NCI-H524 treated with DMSO at 0.1 percent for 48 hours (cell line): ENCODE measurements around the gene MOSPD3.
"Not testable (repeated sequence)": the region's sequence is repeated elsewhere in the genome, so short reads cannot be mapped to it uniquely, and the experiment has no call there.

Experiments used
- DNase-seq: peaks from one replicate; lab custom pipeline; 2025; lab: John Stamatoyannopoulos, UW

Gene MOSPD3

DNA sequence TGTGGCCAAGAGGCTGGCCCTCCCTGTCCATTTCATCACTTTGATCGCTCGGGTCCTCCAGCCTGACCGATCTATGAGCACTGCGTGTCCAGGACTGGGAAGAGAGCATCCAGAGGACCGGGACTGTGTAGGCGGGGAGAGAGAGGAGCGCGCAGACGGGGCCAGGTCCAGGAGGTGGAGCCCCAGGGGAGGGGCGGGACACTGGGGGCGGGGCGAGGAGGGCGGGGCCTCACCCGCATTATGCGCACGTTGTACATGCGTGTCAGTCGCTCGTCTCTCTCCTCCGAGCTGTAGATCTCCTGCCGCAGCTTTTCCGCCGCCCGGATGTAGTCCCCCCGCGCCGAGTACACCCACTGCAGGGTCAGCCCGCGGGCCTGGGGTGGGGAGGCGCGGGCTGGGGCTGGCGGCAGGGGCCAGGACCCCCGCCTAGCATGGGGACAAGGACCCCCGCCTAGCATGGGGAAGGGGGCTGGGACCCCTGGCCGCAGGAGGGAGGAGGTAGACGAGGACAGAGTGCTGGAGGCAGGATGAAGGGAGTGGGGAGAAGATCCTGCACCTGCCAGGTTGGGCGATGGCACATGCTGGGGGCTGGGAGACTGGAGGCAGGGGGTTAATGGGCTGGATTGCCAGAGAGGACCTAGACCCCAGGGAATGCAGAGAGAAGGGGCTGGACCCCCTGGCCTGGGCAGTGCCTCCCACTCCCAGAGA is 14.3 kb downstream of the MOSPD3 start:
- DNase-seq: no peak

DNA sequence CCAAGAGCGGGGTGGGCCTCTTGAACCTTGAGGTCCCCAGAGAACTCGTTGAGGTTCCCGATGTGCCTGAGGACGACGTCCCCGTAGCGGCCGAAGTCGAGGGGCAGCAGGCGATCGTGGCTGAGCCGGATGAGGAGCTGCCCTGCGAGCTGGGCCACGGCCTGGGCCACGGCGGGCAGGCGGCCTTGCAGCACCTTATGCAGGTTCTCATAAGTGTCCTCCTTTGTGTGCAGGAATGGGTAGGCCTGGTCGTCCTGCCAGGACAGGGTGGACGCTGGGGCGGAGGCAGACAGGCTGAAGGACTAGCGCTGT is 14.9 kb downstream of the MOSPD3 start:
- DNase-seq: no peak

DNA sequence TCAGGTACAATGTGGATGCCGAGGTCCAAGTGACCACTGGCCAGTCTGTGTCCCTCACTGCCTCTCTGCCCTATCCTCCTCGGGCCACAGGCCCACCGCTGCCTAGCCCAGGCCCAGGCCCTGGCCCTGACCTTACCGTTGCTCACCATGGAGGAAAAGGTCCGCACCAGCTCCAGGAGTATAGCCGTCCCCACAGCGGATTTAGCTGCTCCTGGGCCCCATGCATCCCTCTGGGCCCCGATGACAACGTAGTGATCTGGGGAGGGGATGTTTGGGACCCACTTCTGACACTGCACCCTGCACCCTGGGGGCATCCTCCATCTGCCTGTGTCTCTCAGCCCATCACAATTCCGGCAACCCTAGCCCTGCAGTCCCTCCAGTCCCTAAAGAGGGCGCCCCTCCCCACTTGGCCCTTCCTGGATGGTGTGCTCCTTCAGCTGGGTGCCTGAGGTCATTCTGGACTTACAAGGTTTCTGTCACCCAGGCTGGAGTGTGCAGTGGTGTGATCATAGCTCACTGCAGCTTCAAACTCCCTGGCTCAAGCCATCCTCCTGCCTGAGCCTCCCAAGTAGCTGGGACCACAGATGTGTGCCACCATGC is 16.9 kb downstream of the MOSPD3 start:
- no peak for DNase-seq

DNA sequence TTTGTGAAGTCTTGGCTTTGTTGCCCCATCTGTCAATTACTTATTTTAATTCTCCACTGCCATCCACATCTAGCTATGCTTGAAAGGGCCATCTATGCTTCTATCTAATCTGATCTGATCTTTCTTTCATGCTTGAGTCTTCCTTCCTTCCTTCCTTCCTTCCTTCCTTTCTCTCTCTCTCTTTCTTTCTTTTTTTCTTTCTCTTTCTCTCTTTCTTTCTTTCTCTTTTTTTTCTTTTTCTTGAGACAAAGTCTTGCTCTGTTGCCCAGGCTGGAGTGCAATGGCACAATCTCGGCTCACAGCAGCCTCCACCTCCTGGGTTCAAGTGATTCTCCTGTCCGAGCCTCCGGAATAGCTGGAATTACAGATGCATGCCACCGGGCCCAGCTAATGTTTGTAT is 17.7 kb downstream of the MOSPD3 start:
- no peak for DNase-seq

DNA sequence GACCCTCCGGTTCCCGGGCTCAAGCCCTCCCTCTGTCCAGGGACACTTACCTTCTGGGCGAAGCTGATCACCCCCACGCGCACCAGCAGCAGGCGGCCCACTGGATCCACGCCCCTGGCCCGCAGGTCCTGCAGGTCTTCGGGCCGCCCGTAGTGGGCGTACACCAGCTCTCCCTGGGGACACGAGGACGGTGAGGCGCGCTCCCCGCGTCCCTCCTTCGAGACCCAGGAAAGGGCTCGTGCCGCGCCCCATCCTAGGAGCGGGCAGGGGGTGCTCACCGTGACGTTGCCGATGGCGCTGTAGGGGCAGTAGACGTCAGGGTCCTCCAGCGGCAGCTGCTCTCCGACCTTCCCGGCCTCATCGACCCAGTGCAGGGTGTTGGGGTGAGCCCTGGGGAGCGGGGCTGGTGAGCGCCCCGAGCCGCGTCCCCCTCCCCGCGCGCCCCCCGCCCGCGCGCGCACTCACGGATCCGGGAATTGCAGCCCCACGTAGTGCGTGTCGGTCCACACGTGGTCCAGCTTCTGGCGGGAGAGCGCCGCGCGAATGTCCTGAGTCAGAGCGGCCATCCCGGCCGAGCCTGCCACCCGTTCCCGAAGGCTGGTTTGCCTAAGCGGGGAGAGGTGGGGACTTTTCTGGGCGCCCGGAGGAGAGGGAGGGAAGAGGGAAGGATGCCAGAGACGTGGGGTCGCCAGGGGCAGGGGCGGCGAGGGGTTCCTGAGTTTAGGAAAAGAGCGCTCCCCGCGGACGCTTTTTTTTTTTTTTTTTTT is 20.8 kb downstream of the MOSPD3 start:
- DNase-seq: no peak

DNA sequence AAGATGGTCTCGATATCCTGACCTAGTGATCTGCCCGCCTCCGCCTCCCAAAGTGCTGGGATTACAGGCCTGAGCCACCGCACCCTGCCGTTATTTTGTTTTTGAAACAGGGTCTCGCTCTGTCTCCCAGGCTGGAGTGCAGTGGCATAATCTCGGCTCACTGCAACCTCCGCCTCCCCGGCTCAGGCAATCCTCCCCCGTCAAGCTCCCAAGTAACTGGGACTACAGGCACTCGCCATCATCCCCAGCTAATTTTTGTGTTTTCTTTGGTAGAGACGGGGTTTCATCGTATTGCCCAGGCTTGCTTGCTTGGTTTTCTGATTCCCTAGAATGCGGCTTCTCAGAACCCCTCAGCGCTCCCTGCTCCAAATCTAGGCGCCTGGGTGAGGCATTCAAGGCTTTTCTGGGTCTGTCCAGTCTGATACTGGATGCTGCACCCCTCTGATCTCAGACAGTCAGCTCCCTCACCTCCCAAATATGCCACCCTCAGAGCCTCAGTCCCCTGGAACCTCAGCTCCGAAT is 27.7 kb downstream of the MOSPD3 start:
- no peak for DNase-seq

DNA sequence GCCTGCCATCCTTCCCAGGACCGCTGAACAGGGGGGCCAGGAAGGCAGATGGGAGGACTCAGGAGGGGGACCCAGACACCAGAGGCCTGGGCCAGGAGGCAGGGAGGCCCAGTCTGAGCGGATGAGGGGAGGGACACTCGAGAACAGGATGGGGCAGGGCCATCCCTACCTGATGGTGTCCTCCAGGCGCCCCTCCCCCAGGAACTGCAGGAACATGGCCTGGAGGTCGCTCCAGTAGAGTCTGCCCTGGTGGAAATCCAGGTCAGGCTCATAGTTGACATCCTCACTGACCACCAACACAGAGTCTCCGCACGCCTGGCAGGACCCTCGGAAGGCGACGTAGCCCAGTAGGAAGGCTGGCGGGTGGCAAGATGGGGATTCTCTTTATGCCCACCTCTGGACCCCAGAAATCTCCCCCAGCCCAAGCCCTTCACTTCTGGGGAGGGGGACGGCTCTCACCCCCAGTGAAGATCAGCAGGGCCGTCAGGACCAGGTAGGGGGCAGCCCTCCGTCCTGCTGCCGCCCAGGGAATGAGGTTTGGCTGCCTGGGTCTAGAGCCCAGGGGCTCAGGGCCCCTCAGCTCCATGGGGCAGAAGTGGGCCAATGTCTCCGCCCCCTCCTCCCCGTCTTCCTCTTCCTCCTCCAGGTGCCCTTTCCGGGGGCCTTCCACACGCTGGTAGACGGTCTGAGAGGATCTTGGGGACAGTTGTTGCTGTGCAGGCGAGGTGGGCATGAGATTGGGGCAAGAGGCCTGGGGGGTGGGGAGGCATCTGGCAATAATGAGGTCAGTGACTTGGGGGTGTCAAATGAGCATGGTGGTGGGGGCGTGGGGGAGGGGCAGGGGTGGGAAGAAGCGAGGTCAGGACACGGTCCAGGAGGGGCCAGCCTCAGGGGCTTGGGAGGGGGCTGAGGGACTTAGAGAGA is 28.4 kb downstream of the MOSPD3 start:
- DNase-seq: no peak

DNA sequence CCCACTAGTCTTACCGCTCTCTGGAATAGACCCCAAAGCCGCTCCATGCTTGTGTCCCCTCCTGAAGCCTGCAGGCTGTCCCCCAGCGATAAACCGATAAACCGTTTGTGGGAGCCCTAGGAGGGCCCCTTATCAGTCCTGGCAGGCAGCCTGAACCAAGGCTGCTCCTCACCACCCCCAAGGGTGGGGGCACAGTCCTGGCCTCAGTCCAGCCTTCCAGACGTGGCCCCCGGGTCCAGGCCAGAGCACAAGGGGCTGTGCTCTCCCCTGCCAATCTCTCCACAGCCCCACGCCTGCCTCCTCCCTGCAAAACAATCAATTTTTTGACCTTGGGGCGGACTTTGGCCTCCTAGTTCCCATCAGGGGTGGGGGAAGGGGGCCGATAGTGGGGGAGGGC is 29.1 kb downstream of the MOSPD3 start, which contains the start of gene TFR2:
TSS of gene TFR2 (minus strand) at position 90 of the 397 bp plus-strand sequence. CDS start at position 47, 43 bp downstream.
- DNase-seq: no peak

DNA sequence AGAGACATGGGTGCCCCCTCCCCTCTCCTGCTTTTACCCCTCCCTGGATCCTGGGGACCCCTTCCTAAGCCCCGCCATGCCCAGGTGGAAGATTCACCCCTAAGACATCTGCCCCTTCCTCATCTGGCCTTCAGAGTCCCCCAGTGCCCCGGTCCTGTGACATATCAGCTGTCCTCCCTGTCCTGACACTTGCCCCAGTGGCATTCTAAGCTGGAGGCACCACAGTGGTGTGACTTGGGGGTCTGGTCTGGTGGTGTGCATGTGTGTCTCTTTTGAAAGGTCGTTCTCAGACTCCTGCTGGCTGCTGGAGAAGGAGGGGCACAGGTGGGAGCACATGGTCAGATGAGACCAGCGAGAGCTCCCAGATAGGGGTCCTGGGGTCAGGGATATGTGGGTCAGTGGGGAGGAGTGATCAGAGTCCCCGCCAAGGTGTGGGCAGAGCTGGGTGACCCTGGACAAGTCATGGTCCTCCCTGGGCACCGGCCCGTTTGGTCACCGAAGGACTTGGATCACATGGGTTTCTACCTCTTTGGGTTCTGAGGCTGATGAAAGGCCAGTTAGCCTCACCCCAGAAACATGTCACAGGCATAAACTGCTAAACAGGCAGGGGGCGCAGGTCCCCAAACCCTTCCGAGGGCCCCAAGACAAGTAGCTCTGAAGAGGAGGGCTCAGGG is 29.7 kb downstream of the MOSPD3 start:
- no peak for DNase-seq

DNA sequence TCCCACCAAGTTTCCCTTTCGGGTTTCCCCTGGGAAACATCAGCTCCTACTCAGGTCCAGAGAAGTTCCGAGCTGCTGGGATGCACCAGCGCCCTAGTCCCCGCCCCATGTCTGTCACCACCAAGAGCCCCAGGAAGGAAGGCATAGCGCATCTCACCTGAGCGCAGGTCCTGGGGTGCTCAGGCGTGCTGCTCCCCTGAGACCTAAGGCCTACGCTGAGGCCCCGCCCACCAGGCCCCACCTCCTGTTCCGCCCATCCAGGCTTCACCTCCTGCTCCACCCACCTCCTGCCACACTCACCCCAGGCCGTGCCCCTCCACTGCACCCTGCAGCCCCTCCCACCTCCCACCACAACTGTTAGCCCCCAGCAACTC is 30.2 kb downstream of the MOSPD3 start:
- DNase-seq: no peak

DNA sequence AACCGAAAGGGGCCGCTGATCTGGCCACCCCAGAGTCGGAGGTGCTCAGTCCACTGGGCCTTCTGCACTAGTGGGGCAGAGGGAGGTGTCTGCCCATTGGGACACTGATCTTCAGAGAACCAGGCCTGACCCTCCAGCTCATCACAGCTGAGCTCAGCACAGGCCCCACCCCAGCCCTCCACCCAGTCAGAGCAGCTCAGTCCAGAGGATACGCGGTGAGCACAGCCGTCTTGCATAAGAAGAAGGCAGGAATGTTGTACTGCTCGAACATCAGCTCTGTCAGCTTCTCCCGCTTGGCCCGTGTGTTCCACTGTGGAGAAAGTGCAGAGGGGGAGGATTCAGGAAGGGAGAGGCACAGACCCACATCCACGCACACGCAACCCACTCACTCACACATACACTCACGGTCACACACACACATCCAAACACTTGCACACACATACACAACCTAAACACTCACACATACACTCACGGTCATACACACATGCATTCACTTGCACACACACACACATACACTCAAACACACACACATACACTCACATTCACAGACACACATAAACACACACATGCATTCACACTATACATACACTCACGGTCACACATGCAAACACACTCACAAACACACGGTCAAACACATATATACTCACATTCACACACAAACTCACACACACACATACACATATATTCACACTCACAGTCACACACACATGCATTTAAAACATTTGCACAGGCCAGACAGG is 37.7 kb downstream of the MOSPD3 start:
- no peak for DNase-seq

DNA sequence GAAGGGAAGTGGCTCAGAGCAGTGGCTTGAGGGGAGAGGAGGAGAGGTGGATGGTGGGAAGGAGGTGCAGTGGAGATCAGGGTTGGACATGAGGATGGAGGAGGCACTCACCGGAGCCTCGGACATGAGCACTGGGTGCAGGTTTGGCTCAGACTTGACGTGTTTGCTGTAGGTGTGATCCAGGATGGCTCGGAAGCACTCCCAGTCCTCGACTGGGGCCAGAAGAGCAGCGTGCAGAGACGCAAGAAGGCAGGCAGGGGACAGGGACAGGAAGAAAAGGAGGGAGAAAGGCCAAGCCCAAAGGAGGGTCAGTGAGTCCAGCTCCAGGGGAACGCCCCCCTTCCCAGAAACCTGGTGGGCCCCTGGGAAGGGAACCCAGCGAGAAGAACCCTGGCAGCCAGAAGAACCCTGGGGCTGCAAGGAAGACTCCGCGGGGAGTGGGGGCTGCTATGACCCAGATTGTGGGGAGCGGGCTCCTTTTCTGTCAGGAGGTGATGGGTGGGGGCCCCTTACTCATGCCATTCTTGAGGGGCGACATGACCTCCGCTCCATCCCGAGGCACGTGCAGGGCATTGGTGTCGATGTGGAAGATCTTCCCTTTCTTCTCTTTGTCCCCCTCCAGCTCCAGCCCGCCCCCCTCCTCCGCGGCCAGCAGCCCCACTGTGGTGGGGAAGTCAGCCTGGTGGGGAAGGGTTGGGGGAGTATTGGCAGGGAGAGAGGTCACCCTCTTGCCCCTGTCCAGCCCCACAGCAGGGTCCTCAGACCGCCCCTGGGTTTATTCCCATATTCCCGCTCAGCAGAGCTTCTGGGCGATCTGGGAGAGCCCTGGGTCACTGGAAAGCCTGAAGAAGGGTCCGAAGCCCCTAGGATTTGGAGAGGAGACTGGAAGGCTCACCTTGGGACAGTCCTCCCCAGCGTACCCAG is 42.8 kb downstream of the MOSPD3 start:
- no peak for DNase-seq

DNA sequence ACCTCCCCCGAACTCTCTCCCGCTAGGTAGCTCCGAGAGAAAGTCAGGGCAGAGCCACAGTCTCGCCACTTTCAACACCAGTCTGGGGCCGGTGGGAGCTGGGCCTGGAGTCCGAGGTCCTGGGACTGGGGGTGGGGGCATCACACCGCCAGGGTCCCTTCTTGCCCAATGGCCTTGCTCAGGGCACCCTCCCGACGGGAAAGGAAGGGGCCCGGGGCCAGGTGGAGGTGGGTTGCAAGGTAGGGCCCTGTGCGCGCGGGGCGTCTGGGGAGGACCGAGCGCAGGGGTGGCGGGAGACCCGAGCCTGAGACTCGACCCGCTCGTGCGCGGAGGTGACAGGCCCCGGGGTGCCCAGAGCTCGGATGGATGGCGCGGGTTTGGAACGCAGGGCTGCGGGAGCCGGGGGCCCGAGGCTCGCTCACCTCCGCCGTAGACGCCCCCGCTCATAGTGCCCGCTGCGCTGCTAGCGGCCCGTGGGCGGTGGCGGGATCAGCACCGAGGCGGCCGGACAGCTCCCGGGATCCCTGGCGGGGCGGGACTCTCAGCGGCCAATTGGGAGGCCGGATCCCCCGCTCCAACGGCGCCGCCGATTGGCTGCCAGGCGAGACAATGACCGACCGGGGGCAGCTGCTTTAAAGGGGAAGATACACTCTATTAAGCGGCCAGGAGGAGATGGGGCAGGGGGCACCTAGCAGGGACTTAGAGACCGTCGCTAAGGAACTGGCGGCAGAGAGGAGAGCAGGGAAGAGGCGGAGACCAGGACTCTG is 43.8 kb downstream of the MOSPD3 start, which contains the start of gene ACTL6B:
TSS of gene ACTL6B (minus strand) at position 541 of the 767 bp plus-strand sequence. CDS start at position 447, 94 bp downstream.
- peak; percentile 39 for DNase-seq

DNA sequence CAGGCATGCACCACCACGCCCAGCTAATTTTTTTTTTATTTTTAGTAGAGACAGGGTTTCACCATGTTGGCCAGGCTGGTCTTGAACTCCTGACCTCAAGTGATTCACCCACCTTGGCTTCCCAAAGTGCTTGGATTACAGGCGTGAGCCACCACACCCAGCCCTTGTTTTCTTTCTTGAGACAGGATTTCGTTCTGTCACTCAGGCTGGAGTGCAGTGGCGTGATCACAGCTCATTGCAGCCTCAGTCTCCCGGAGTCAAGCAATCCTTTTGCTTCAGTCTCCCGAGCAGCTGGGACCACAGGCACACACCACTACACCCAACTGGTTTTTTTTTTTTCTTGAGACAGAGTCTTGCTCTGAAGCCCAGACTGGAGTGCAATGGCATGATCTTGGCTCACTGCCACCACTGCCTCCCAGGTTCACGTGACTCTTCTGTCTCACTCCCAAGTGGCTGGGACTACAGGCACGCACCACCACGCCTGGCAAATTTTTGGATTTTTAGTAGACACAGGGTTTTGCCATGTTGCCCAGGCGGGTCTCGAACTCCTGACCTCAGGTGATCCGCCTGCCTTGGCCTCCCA is 49.9 kb downstream of the MOSPD3 start:
- DNase-seq: not testable (repeated sequence)
